Glutamatergic neuron (in vitro differentiated cells): ENCODE results near the gene SHH. TPM values are rescaled to one million over a fixed set of nuclear protein-coding genes. Genes with fewer than 3 reads are reported as not detected.
"Not testable (repeated sequence)": the region's sequence is repeated elsewhere in the genome, so short reads cannot be mapped to it uniquely, and the experiment has no call there.

Source experiments
- DNase-seq: peaks from one replicate; pipeline ENCODE4 v3.0.0; 2022
- H3K27ac Mint-ChIP-seq: one replicate; pipeline ENCODE4 v1.8.0; 2020; ENCODE audit warnings: mild to moderate bottlenecking, mixed read lengths, inconsistent platforms; ENCODE audit not compliant: unreplicated experiment
- H3K27me3 Mint-ChIP-seq: one replicate; pipeline ENCODE4 v1.8.0; 2020; ENCODE audit warnings: mild to moderate bottlenecking, moderate library complexity, mixed read lengths, inconsistent platforms; ENCODE audit not compliant: unreplicated experiment
- H3K36me3 Mint-ChIP-seq: one replicate; pipeline ENCODE4 v1.8.0; 2020; ENCODE audit warnings: mild to moderate bottlenecking, mixed read lengths, inconsistent platforms; ENCODE audit not compliant: unreplicated experiment
- H3K4me1 Mint-ChIP-seq: one replicate; pipeline ENCODE4 v1.8.0; 2020; ENCODE audit warnings: mild to moderate bottlenecking, low read depth, mixed read lengths, inconsistent platforms; ENCODE audit not compliant: unreplicated experiment
- H3K4me3 Mint-ChIP-seq: one replicate; pipeline ENCODE4 v1.8.0; 2020; ENCODE audit warnings: mild to moderate bottlenecking, mixed read lengths, inconsistent platforms; ENCODE audit not compliant: unreplicated experiment
- H3K9me3 Mint-ChIP-seq: one replicate; pipeline ENCODE4 v1.8.0; 2020; ENCODE audit warnings: mild to moderate bottlenecking, moderate library complexity, mixed read lengths, inconsistent platforms; ENCODE audit not compliant: unreplicated experiment
- CTCF ChIP-seq: fragments of 200-600 bp; sonication (generic); IDR thresholded peaks from one replicate; pipeline ENCODE4 v1.5.0; 2021; ENCODE audit not compliant: partially characterized antibody, unreplicated experiment
- total RNA-seq: library from RNA; stranded (reverse); fragmentation: NEBNext Ultra II Directional; extraction: Animal tissue kit (Norgen Biotek cat#: 25700); gene quantifications from one replicate; pipeline ENCODE4 v1.2.1, GENCODE V29; 2021; ENCODE audit not compliant: unreplicated experiment

Gene SHH
- total RNA-seq, 1 donor from 2014 or later: not detected

DNA sequence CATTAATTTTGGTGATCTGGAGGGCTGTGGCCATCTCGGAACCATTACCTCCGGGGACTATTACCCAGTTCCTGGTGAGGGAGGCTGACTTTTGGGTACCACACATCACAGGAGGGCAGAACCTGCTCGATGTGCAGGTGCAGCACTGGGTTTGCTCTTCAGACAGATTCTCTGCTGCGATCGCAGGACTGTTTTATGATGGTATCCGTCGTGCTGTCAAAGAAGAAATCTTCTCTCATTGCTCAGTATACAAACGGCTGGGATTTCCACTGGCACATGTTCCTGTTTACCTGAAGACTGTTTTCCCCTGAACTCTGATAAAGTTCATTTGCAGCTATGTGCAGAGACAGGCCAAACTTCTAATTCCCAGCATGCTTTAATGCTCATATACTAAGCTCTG, 27.2 kb upstream of the SHH start:
- Mint-ChIP-seq H3K9me3 (no peaks in the 10 kb centered on the region), H3K27me3 (peaks cover 5% of the 10 kb centered on the region)

DNA sequence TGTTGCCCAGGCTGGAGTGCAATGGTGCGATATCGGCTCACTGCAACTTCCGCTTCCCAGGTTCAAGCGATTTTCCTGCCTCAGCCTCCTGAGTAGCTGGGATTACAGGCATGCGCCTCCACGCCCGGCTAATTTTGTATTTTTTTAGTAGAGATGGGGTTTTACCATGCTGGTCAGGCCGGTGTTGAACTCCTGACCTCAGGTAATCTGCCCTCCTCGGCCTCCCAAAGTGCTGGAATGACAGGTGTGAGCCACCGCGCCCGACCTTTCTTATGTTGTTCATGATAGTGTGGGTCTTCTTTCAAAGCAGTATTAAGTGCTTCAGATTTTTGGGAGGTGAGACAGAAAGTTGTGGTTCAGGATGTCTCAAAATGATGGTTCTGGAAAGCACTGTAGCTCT, 26.0 kb upstream of the SHH start:
- not testable (repeated sequence) for H3K9me3 Mint-ChIP-seq, H3K4me1 Mint-ChIP-seq, H3K36me3 Mint-ChIP-seq, H3K27me3 Mint-ChIP-seq, DNase-seq, H3K4me3 Mint-ChIP-seq, H3K27ac Mint-ChIP-seq

More for the DNA sequence above, 27.2 kb upstream of the SHH start:
- H3K4me1 Mint-ChIP-seq: no peaks in the 10 kb centered on the region
- no peaks in the 10 kb centered on the region for H3K36me3 Mint-ChIP-seq
- DNase-seq: no peak
- no peak for TF ChIP-seq CTCF
- H3K4me3 Mint-ChIP-seq: no peak overlapping the region
- H3K27ac Mint-ChIP-seq: no peak overlapping the region

- no peak for DNase-seq
- no peak for TF ChIP-seq CTCF
- Mint-ChIP-seq H3K27me3 (peaks cover 8% of the 10 kb centered on the region), H3K4me3 (no peak overlapping the region), H3K4me1 (peaks cover 2% of the 10 kb centered on the region), H3K9me3 (no peaks in the 10 kb centered on the region), H3K27ac (no peak overlapping the region), H3K36me3 (no peaks in the 10 kb centered on the region)
Measured at GRCh38 chr7:155837126-155837479, 24.8 kb upstream of the SHH start.

DNA sequence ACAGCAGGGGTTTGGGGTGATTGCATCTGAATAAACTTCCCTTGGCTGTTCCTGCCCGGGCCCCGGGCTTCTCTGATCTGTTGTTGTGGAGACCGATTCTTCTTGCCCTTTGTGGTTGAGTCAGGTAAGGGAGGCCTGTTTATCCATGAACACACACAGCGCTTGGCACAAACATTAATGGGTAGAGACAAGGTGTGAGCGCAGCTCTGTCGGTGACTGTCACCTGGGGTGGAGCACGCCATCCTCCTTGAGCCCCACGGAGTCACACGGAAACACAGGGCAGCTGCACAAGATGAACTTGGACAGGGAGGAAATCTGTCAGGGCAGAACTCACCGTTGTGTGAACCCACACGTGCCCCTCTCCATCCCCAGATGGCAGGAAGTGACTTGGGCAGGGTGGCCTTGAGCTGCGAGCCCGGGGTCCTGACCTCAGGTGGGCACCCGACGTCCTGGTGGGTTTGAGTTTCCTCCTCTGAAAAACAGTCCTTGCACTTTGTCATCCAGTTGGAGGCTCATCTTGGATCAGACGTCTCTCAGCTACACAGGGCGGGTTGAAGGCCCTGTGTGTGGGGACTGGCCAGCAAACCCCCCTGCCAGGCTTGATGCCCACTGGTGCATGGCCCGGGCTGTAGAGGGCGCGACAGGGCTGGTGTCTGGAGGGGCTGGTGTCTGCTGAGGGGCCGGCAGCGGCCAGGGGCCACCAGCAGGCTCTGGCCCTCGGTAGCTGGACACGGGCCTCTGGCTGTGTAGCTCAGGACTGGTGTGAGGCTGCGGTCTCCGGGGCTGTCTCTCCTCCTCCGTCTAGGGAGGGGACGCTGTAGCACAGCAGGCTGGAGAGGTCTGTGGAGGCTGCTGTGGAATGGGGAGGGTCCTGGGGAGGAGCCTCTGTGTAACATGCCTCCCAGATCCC, 24.2 kb upstream of the SHH start:
- H3K36me3 Mint-ChIP-seq: no peaks in the 10 kb centered on the region
- DNase-seq: no peak
- H3K4me1 Mint-ChIP-seq: peaks cover 2% of the 10 kb centered on the region
- no peak for TF ChIP-seq CTCF
- H3K9me3 Mint-ChIP-seq: no peaks in the 10 kb centered on the region
- peaks cover 9% of the 10 kb centered on the region for H3K27me3 Mint-ChIP-seq
- no peak overlapping the region for H3K4me3 Mint-ChIP-seq
- H3K27ac Mint-ChIP-seq: no peak overlapping the region

GRCh38 chr7:155835446-155836215, 23.4 kb upstream of the SHH start:
- no peak for TF ChIP-seq CTCF
- no peaks in the 10 kb centered on the region for H3K36me3 Mint-ChIP-seq
- peaks cover 9% of the 10 kb centered on the region for H3K27me3 Mint-ChIP-seq
- no peak for DNase-seq
- H3K9me3 Mint-ChIP-seq: peaks cover 1% of the 10 kb centered on the region
- H3K4me1 Mint-ChIP-seq: peaks cover 2% of the 10 kb centered on the region
- no peak overlapping the region for H3K4me3 Mint-ChIP-seq
- H3K27ac Mint-ChIP-seq: no peak overlapping the region
